ENCODE results near the gene KMT2A.

Gene KMT2A

GRCh38 chr11:118497831-118498230 is 61.5 kb downstream of the KMT2A start:
- no peaks in the 10 kb centered on the region for H3K27me3 ChIP-seq (replicated peaks; ENCODE audit: control insufficient read depth, insufficient read depth, low read length)
- no peaks in the 10 kb centered on the region for H3K9me3 ChIP-seq (ENCODE audit: control insufficient read depth, low read length)
- H3K4me1 ChIP-seq (ENCODE audit: control insufficient read depth, insufficient read depth, low read length) = no peaks in the 10 kb centered on the region
- peak; percentile 72 for DNase-seq (ENCODE audit: low read depth)
- H3K9ac ChIP-seq (ENCODE audit: low read length) = no peak overlapping the region
- peaks cover 98% of the 10 kb centered on the region for H3K36me3 ChIP-seq (ENCODE audit: control insufficient read depth, insufficient read depth, low read length, severe bottlenecking)
- H3K4me3 ChIP-seq (ENCODE audit: low read length) = no peak overlapping the region

- Histone ChIP-seq H3K36me3 (ENCODE audit: control insufficient read depth, insufficient read depth, low read length, severe bottlenecking) (peaks cover 96% of the 10 kb centered on the region), H3K9ac (ENCODE audit: low read length) (no peak overlapping the region), H3K27me3 (replicated peaks; ENCODE audit: control insufficient read depth, insufficient read depth, low read length) (no peaks in the 10 kb centered on the region), H3K4me1 (ENCODE audit: control insufficient read depth, insufficient read depth, low read length) (no peaks in the 10 kb centered on the region), H3K4me3 (ENCODE audit: low read length) (no peak overlapping the region), H3K9me3 (ENCODE audit: control insufficient read depth, low read length) (no peaks in the 10 kb centered on the region)
- DNase-seq (ENCODE audit: low read depth) = no peak
Measured at GRCh38 chr11:118503216-118503615, 66.9 kb downstream of the KMT2A start.

- Histone ChIP-seq H3K9ac (ENCODE audit: low read length) (no peak overlapping the region), H3K36me3 (ENCODE audit: control insufficient read depth, insufficient read depth, low read length, severe bottlenecking) (peaks cover 91% of the 10 kb centered on the region), H3K4me1 (ENCODE audit: control insufficient read depth, insufficient read depth, low read length) (no peaks in the 10 kb centered on the region), H3K9me3 (ENCODE audit: control insufficient read depth, low read length) (no peaks in the 10 kb centered on the region), H3K4me3 (ENCODE audit: low read length) (no peak overlapping the region), H3K27me3 (replicated peaks; ENCODE audit: control insufficient read depth, insufficient read depth, low read length) (no peaks in the 10 kb centered on the region)
- DNase-seq (ENCODE audit: low read depth) = no peak
Measured at GRCh38 chr11:118511601-118512000, 75.3 kb downstream of the KMT2A start.

- Histone ChIP-seq H3K36me3 (ENCODE audit: control insufficient read depth, insufficient read depth, low read length, severe bottlenecking) (peaks cover 85% of the 10 kb centered on the region), H3K4me3 (ENCODE audit: low read length) (no peak overlapping the region), H3K4me1 (ENCODE audit: control insufficient read depth, insufficient read depth, low read length) (no peaks in the 10 kb centered on the region), H3K9ac (ENCODE audit: low read length) (no peak overlapping the region), H3K27me3 (replicated peaks; ENCODE audit: control insufficient read depth, insufficient read depth, low read length) (no peaks in the 10 kb centered on the region), H3K9me3 (ENCODE audit: control insufficient read depth, low read length) (no peaks in the 10 kb centered on the region)
- no peak for DNase-seq (ENCODE audit: low read depth)
Measured at GRCh38 chr11:118514103-118514502, 77.8 kb downstream of the KMT2A start.

- Histone ChIP-seq H3K4me3 (ENCODE audit: low read length) (no peak overlapping the region), H3K9me3 (ENCODE audit: control insufficient read depth, low read length) (no peaks in the 10 kb centered on the region), H3K36me3 (ENCODE audit: control insufficient read depth, insufficient read depth, low read length, severe bottlenecking) (peaks cover 86% of the 10 kb centered on the region), H3K9ac (ENCODE audit: low read length) (no peak overlapping the region), H3K27me3 (replicated peaks; ENCODE audit: control insufficient read depth, insufficient read depth, low read length) (no peaks in the 10 kb centered on the region), H3K4me1 (ENCODE audit: control insufficient read depth, insufficient read depth, low read length) (peaks cover 4% of the 10 kb centered on the region)
- no peak for DNase-seq (ENCODE audit: low read depth)
Measured at GRCh38 chr11:118519549-118519948, 83.3 kb downstream of the KMT2A start.

- peaks cover 15% of the 10 kb centered on the region for H3K4me1 ChIP-seq (ENCODE audit: control insufficient read depth, insufficient read depth, low read length)
- H3K4me3 ChIP-seq (ENCODE audit: low read length) = no peak overlapping the region
- no peak for DNase-seq (ENCODE audit: low read depth)
- peaks cover 68% of the 10 kb centered on the region for H3K36me3 ChIP-seq (ENCODE audit: control insufficient read depth, insufficient read depth, low read length, severe bottlenecking)
- no peaks in the 10 kb centered on the region for H3K9me3 ChIP-seq (ENCODE audit: control insufficient read depth, low read length)
- no peaks in the 10 kb centered on the region for H3K27me3 ChIP-seq (replicated peaks; ENCODE audit: control insufficient read depth, insufficient read depth, low read length)
- no peak overlapping the region for H3K9ac ChIP-seq (ENCODE audit: low read length)
Measured at GRCh38 chr11:118521892-118522311, 85.6 kb downstream of the KMT2A start.

- DNase-seq (ENCODE audit: low read depth) = peak; percentile 33
- Histone ChIP-seq H3K4me1 (ENCODE audit: control insufficient read depth, insufficient read depth, low read length) (peaks cover 19% of the 10 kb centered on the region), H3K27me3 (replicated peaks; ENCODE audit: control insufficient read depth, insufficient read depth, low read length) (no peaks in the 10 kb centered on the region), H3K9me3 (ENCODE audit: control insufficient read depth, low read length) (no peaks in the 10 kb centered on the region), H3K4me3 (ENCODE audit: low read length) (no peak overlapping the region), H3K9ac (ENCODE audit: low read length) (no peak overlapping the region), H3K36me3 (ENCODE audit: control insufficient read depth, insufficient read depth, low read length, severe bottlenecking) (peaks cover 65% of the 10 kb centered on the region)
Measured at GRCh38 chr11:118522571-118523072, 86.3 kb downstream of the KMT2A start.

- Histone ChIP-seq H3K9me3 (ENCODE audit: control insufficient read depth, low read length) (no peaks in the 10 kb centered on the region), H3K9ac (ENCODE audit: low read length) (no peak overlapping the region), H3K4me3 (ENCODE audit: low read length) (no peak overlapping the region), H3K36me3 (ENCODE audit: control insufficient read depth, insufficient read depth, low read length, severe bottlenecking) (peaks cover 53% of the 10 kb centered on the region), H3K27me3 (replicated peaks; ENCODE audit: control insufficient read depth, insufficient read depth, low read length) (no peaks in the 10 kb centered on the region), H3K4me1 (ENCODE audit: control insufficient read depth, insufficient read depth, low read length) (peaks cover 19% of the 10 kb centered on the region)
- no peak for DNase-seq (ENCODE audit: low read depth)
Measured at GRCh38 chr11:118524356-118524755, 88.1 kb downstream of the KMT2A start.

GRCh38 chr11:118524757-118525470 is 88.6 kb downstream of the KMT2A start:
- peaks cover 48% of the 10 kb centered on the region for H3K36me3 ChIP-seq (ENCODE audit: control insufficient read depth, insufficient read depth, low read length, severe bottlenecking)
- H3K9me3 ChIP-seq (ENCODE audit: control insufficient read depth, low read length) = no peaks in the 10 kb centered on the region
- DNase-seq (ENCODE audit: low read depth) = no peak
- H3K4me1 ChIP-seq (ENCODE audit: control insufficient read depth, insufficient read depth, low read length) = peaks cover 19% of the 10 kb centered on the region
- no peaks in the 10 kb centered on the region for H3K27me3 ChIP-seq (replicated peaks; ENCODE audit: control insufficient read depth, insufficient read depth, low read length)
- H3K9ac ChIP-seq (ENCODE audit: low read length) = no peak overlapping the region
- H3K4me3 ChIP-seq (ENCODE audit: low read length) = no peak overlapping the region

GRCh38 chr11:118526688-118527087 is 90.4 kb downstream of the KMT2A start:
- no peak for DNase-seq (ENCODE audit: low read depth)
- H3K27me3 ChIP-seq (replicated peaks; ENCODE audit: control insufficient read depth, insufficient read depth, low read length) = no peaks in the 10 kb centered on the region
- peaks cover 22% of the 10 kb centered on the region for H3K4me1 ChIP-seq (ENCODE audit: control insufficient read depth, insufficient read depth, low read length)
- H3K9me3 ChIP-seq (ENCODE audit: control insufficient read depth, low read length) = no peaks in the 10 kb centered on the region
- H3K9ac ChIP-seq (ENCODE audit: low read length) = no peak overlapping the region
- H3K4me3 ChIP-seq (ENCODE audit: low read length) = no peak overlapping the region
- peaks cover 30% of the 10 kb centered on the region for H3K36me3 ChIP-seq (ENCODE audit: control insufficient read depth, insufficient read depth, low read length, severe bottlenecking)

GRCh38 chr11:118527109-118527508 is 90.8 kb downstream of the KMT2A start, which contains the start of gene TTC36:
Gene TTC36, plus strand, starts transcription at chr11:118527474. Its CDS starts 21 bp downstream, at chr11:118527495.
- H3K27me3 ChIP-seq (replicated peaks; ENCODE audit: control insufficient read depth, insufficient read depth, low read length) = no peaks in the 10 kb centered on the region
- DNase-seq (ENCODE audit: low read depth) = no peak
- H3K9me3 ChIP-seq (ENCODE audit: control insufficient read depth, low read length) = no peaks in the 10 kb centered on the region
- H3K9ac ChIP-seq (ENCODE audit: low read length) = no peak within 1 kb of the TSS
- H3K36me3 ChIP-seq (ENCODE audit: control insufficient read depth, insufficient read depth, low read length, severe bottlenecking) = peaks cover 26% of the 10 kb centered on the region
- H3K4me1 ChIP-seq (ENCODE audit: control insufficient read depth, insufficient read depth, low read length) = peaks cover 22% of the 10 kb centered on the region
- H3K4me3 ChIP-seq (ENCODE audit: low read length) = no peak within 1 kb of the TSS

Data from adipocyte (in vitro differentiated cells).